Body of pancreas (tissue), 4 donors: Measurements from ENCODE around the gene PNPLA2.

ENCODE experiments used
- CTCF ChIP-seq, 7 experiments: fragments of 450-650 bp in 4 of 7; fragments of 200-600 bp in 3 of 7; sonication (generic) in 3 of 7; IDR thresholded peaks; one replicate each; pipeline ENCODE4 v1.5.1; 2016 to 2019; ENCODE audit warnings: antibody characterized with exemption in 7 of 7
- POLR2A ChIP-seq, 3 donors: fragments of 450-650 bp; IDR thresholded peaks; one replicate each; pipeline ENCODE4 v1.6.1; 2016; ENCODE audit warnings: antibody characterized with exemption in 3 of 3, mild to moderate bottlenecking in 2 of 3

GRCh38 chr11:831961-832528, 13.3 kb downstream of the PNPLA2 start:
- TF ChIP-seq CTCF (IDR thresholded peaks at IDR 0.05) = no peak
- no peak for TF ChIP-seq POLR2A (IDR thresholded peaks at IDR 0.05)
